HG03558 (cell line): ENCODE results near the gene SAE1.

Experiments used
- ATAC-seq: cut with Tn5 transposase; IDR thresholded peaks from one replicate; pipeline ENCODE4 v1.9.1; 2021; ENCODE audit warnings: moderate number of reproducible peaks; ENCODE audit not compliant: unreplicated experiment; ENCODE audit errors: extremely low read depth

The SAE1 gene

DNA sequence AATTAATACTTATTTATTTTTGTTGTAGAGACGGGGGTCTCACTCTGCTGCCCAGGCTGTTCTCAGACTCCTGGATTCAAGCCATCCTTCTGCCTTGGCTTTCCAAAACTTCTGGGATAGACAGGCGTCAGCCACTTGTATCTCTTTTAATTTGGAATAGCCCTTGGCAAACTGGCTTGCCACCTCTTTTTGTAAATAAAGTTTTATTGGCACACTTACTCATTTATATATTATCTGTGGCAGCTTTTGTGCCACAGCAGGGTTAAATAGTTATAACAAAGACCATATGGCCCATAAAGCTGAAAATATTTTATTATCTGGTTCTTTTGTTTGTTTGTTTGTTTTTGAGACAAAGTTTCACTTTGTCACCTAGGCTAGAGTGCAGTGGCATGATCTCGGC, 69.9 kb downstream of the SAE1 start:
- no peak for ATAC-seq

DNA sequence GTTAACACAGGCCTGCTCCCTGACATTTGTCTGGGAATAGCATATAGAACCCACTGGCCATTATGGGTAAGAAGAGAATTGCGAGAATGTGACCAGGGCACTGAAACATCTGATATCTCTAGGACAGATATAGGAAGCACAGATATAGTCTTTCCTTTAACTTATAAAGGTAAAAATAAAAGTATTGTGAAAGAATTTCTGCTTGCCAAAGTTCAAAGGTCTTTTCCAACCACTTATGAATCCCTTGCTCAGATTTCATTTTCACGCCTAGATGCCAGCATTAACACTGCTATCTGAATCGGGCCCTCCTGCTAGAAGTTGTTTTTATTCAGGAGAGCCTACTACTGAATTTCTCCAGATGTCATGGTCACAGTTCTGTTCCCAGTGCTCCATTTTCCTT, 72.6 kb downstream of the SAE1 start:
- ATAC-seq = no peak

GRCh38 chr19:47209319-47210179, 78.9 kb downstream of the SAE1 start:
- ATAC-seq = no peak

- ATAC-seq = no peak
Measured at GRCh38 chr19:47210180-47210490, 79.5 kb downstream of the SAE1 start.

DNA sequence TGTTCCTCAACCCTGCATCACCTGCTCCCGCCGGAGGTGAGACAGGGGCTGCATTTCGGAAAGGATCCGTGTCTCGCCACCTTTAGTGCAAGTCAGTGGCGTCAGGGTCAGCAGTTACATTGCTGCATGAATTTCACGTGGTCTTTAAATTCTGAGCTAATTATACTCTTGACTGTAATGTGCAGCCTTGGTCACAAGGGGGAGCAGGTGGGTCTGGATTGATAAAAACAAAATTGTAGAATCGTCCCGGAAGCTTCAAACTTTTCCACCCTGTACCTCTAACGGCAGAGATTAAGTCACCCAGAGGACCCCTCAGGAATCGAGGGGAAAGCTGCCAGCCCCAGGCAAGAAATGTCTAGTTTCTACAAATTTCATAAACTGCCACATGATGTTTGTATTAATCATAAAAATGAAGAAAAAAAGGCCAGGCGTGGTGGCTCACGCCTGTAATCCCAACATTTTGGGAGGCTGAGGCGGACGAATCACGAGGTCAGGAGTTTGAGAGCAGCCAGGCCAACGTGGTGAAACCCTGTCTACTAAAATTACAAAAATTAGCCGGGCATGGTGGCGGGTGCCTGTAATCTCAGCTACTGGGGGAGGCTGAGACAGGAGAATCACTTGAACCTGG, 80.2 kb downstream of the SAE1 start:
- no peak for ATAC-seq

GRCh38 chr19:47215581-47215980, 84.9 kb downstream of the SAE1 start:
- no peak for ATAC-seq

DNA sequence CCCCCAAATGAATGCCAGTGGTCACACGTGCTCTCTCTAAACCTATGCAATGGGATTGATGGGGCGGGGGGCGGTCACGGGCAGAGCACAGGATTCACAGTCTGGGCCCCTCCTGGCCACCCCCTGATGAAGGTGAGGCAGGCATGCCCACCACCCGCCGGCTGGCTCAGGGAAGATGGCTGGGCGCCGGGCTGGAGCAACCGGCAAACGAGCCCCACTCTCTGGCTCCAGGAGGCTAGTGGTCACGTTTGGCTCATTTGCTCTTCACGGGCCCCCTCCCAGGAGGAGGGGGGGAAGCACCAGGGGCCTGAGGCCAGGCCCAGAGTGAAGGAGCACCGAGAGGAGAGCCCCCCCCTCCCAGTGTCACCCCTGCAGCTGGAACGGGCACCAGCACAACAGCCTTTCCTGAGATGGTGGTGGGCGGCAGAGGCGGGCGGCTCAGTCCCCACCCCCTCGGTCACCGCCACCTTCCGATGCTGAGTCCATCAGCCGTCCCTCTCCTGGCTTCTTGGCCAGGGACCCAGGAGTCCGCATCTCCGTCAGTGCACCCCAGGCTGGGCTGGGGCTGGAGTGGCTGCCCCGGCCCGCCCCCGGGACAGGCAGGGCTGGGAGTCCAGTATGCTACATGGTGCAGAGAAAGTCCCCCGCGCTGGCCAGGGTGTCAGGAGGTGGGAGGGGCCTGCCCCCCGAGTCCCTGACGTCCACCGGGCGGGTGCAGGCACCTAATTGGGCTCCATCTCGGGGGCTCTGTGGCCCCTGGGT, 90.6 kb downstream of the SAE1 start:
- ATAC-seq = no peak

DNA sequence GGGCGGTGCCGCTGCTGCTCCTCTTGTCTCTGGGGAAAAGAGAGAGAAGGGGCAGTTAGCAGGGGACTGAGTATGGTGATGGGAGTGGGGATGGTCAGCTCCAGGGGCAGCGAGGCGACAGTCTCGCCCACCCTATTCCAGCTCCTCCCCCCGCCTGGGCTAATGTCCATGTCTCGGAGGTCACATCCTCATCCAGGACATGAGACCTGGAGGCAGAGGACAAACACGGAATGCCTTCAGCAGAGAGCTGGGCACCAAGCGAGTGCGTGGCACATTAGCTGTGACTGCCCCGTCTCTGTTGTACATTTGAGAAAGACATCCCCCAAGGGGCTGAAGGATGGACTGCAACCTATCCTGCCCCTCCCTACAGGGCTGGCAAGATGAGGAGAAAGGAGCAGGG, 91.3 kb downstream of the SAE1 start:
- no peak for ATAC-seq

GRCh38 chr19:47225746-47226425, 95.3 kb downstream of the SAE1 start:
- no peak for ATAC-seq

- ATAC-seq = no peak
Measured at GRCh38 chr19:47226426-47227351, 96.1 kb downstream of the SAE1 start.

- no peak for ATAC-seq
Measured at GRCh38 chr19:47227352-47228167, 96.9 kb downstream of the SAE1 start.

GRCh38 chr19:47228168-47228936, 97.7 kb downstream of the SAE1 start:
- ATAC-seq = no peak

- no peak for ATAC-seq
Measured at GRCh38 chr19:47228937-47229675, 98.5 kb downstream of the SAE1 start.

DNA sequence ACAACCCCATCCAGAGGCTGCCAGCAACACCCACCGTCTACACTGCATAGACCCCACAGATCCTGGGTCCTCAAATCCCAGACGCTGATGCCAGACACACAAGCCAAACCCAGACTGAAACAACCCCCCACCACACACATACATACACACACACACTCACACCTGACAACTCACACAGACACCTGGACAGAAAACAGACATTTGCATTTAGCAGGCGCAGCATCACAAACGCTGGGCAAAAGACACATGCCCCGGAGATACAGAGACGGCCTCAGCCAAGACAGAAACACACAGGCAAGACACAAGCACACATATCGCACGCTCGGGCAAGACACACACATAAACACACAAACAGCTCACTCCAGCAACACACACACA, 99.0 kb downstream of the SAE1 start:
- ATAC-seq = no peak

GRCh38 chr19:47230054-47230920, 99.7 kb downstream of the SAE1 start:
- ATAC-seq = no peak

- ATAC-seq = no peak
Measured at GRCh38 chr19:47230921-47231214, 100.2 kb downstream of the SAE1 start, which contains the start of gene BBC3. Gene BBC3, minus strand, starts transcription at chr19:47231199. Its CDS starts 2,768 bp downstream, at chr19:47228431.
